Duodenal mucosa (tissue), 2 donors: ENCODE data around the gene PPP1R15B.

Experiments used
- H3K27ac ChIP-seq: one replicate; pipeline ENCODE4 v1.7.0; 2013; ENCODE audit warnings: low read depth, low read length
- H3K27me3 ChIP-seq, 2 donors: one replicate each; pipeline ENCODE4 v1.7.0; 2013; ENCODE audit warnings: low read length in 2 of 2, control low read depth in 1 of 2; ENCODE audit not compliant: insufficient read depth in 2 of 2, control insufficient read depth in 1 of 2
- H3K36me3 ChIP-seq, 2 donors: one replicate each; pipeline ENCODE4 v1.7.0; 2013; ENCODE audit warnings: low read length in 2 of 2, control low read depth in 1 of 2; ENCODE audit not compliant: insufficient read depth in 2 of 2, control insufficient read depth in 1 of 2
- H3K4me1 ChIP-seq, 2 donors: one replicate each; pipeline ENCODE4 v1.7.0; 2013; ENCODE audit warnings: low read length in 2 of 2, control low read depth in 1 of 2; ENCODE audit not compliant: insufficient read depth in 2 of 2, control insufficient read depth in 1 of 2
- H3K4me3 ChIP-seq, 2 donors: one replicate each; pipeline ENCODE4 v1.7.0; 2013; ENCODE audit warnings: low read length in 2 of 2, low read depth in 1 of 2
- H3K9ac ChIP-seq, 2 donors: one replicate each; pipeline ENCODE4 v1.7.0; 2013; ENCODE audit warnings: low read length in 2 of 2, low read depth in 1 of 2
- H3K9me3 ChIP-seq, 2 donors: one replicate each; pipeline ENCODE4 v1.7.0; 2013; ENCODE audit warnings: low read length in 2 of 2, control low read depth in 1 of 2; ENCODE audit not compliant: control insufficient read depth in 1 of 2

The PPP1R15B gene

GRCh38 chr1:204413170-204413535 lies 1.5 kb upstream of the PPP1R15B start:
- H3K4me3 ChIP-seq: no peak overlapping the region
- no peaks in the 10 kb centered on the region for H3K27me3 ChIP-seq
- no peak overlapping the region for H3K9ac ChIP-seq
- no peaks in the 10 kb centered on the region for H3K9me3 ChIP-seq
- H3K27ac ChIP-seq: no peak overlapping the region
- H3K36me3 ChIP-seq: no peaks in the 10 kb centered on the region
- H3K4me1 ChIP-seq: peaks cover 10% of the 10 kb centered on the region in 2 donors

GRCh38 chr1:204410688-204411450 lies 748 bp downstream of the PPP1R15B start:
- Histone ChIP-seq H3K27ac (peak overlapping the region; percentile 99), H3K36me3 (peaks cover 0 to 3% of the 10 kb centered on the region in 2 donors)

DNA sequence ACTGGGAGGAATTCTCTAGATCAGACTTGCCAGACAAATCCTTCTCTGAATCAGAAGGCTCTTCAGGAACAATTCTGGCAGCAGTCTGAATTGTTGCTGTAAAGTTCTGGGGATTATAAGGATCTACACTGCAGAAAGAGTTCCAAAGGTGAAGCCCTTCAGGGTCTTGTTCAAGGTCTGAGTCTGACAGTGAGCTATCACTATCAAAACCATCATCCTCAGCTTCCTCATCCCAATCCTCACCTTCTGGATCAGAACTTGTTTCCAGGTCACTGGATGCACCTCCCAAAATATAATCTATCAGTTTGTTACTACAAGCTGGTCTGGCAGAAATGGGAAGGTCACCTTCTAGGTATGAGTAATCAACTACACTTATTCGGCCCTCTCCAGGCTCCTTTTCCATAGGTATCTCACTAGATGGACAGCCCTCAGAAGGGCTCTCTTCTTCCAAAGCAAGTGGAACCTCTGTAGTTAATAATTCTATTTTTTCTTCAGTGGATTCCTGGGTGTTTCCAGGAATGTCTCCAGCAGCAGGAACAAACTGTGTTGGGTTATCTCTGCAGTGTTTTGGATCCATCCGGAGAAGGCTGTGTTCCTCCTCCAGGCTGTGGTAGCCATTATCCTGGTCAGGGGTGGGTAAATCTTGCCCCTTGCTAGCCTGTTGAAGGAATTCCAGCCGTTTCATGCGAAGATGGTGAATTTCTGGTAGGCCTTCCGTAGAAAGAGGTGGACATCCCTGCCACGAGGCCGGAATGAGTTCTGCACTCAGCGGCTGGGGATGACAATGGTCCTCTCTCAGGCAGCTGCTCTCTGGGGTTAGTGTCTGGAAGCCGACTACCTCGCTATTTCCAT lies 1.6 kb downstream of the PPP1R15B start:
- Histone ChIP-seq H3K4me1 (peaks cover 0 to 8% of the 10 kb centered on the region in 2 donors), H3K27me3 (no peaks in the 10 kb centered on the region), H3K9me3 (no peaks in the 10 kb centered on the region), H3K27ac (peak overlapping the region; percentile 99), H3K4me3 (peak overlapping the region; percentile 90 to 97), H3K36me3 (peaks cover 3 to 9% of the 10 kb centered on the region in 2 donors), H3K9ac (peak overlapping the region; percentile 98)

More at GRCh38 chr1:204410688-204411450, 748 bp downstream of the PPP1R15B start:
- Histone ChIP-seq H3K27me3 (no peaks in the 10 kb centered on the region), H3K4me3 (peak overlapping the region; percentile 90 to 97), H3K4me1 (peaks cover 0 to 8% of the 10 kb centered on the region in 2 donors), H3K9me3 (no peaks in the 10 kb centered on the region), H3K9ac (peak overlapping the region; percentile 98)

GRCh38 chr1:204409123-204409522 lies 2.5 kb downstream of the PPP1R15B start:
- H3K4me3 ChIP-seq: peak overlapping the region; percentile 90 to 97
- H3K4me1 ChIP-seq: peaks cover 5 to 8% of the 10 kb centered on the region in 2 donors
- H3K36me3 ChIP-seq: peaks cover 10 to 17% of the 10 kb centered on the region in 2 donors
- H3K27me3 ChIP-seq: no peaks in the 10 kb centered on the region
- no peak overlapping the region for H3K27ac ChIP-seq
- H3K9ac ChIP-seq: peak overlapping the region; percentile 98
- no peaks in the 10 kb centered on the region for H3K9me3 ChIP-seq

- Histone ChIP-seq H3K27me3 (no peaks in the 10 kb centered on the region), H3K9ac (peak overlapping the region; percentile 98), H3K4me3 (peak overlapping the region; percentile 90 to 97), H3K27ac (no peak overlapping the region), H3K36me3 (peaks cover 10 to 22% of the 10 kb centered on the region in 2 donors), H3K9me3 (no peaks in the 10 kb centered on the region), H3K4me1 (peaks cover 5 to 8% of the 10 kb centered on the region in 2 donors)
Observed at GRCh38 chr1:204408602-204409001, 3.0 kb downstream of the PPP1R15B start.

- H3K36me3 ChIP-seq: peaks cover 10 to 25% of the 10 kb centered on the region in 2 donors
- H3K27me3 ChIP-seq: no peaks in the 10 kb centered on the region
- peaks cover 5 to 8% of the 10 kb centered on the region in 2 donors for H3K4me1 ChIP-seq
- no peaks in the 10 kb centered on the region for H3K9me3 ChIP-seq
- H3K4me3 ChIP-seq: peak overlapping the region; percentile 90 to 97
- H3K27ac ChIP-seq: no peak overlapping the region
- H3K9ac ChIP-seq: peak overlapping the region; percentile 98
Observed at GRCh38 chr1:204408074-204408507, 3.5 kb downstream of the PPP1R15B start.

- peak overlapping the region; percentile 98 for H3K9ac ChIP-seq
- H3K9me3 ChIP-seq: no peaks in the 10 kb centered on the region
- H3K36me3 ChIP-seq: peaks cover 10 to 31% of the 10 kb centered on the region in 2 donors
- peaks cover 5 to 8% of the 10 kb centered on the region in 2 donors for H3K4me1 ChIP-seq
- no peaks in the 10 kb centered on the region for H3K27me3 ChIP-seq
- H3K4me3 ChIP-seq: peak overlapping the region; percentile 90 to 97
- H3K27ac ChIP-seq: no peak overlapping the region
Observed at GRCh38 chr1:204407295-204407971, 4.2 kb downstream of the PPP1R15B start.

GRCh38 chr1:204406621-204407020 lies 5.0 kb downstream of the PPP1R15B start:
- Histone ChIP-seq H3K4me1 (peaks cover 5 to 8% of the 10 kb centered on the region in 2 donors), H3K9me3 (no peaks in the 10 kb centered on the region), H3K27me3 (no peaks in the 10 kb centered on the region), H3K9ac (peak overlapping the region in 1 of 2 donors; percentile 98), H3K27ac (no peak overlapping the region), H3K36me3 (peaks cover 10 to 33% of the 10 kb centered on the region in 2 donors), H3K4me3 (peak overlapping the region; percentile 90 to 97)

DNA sequence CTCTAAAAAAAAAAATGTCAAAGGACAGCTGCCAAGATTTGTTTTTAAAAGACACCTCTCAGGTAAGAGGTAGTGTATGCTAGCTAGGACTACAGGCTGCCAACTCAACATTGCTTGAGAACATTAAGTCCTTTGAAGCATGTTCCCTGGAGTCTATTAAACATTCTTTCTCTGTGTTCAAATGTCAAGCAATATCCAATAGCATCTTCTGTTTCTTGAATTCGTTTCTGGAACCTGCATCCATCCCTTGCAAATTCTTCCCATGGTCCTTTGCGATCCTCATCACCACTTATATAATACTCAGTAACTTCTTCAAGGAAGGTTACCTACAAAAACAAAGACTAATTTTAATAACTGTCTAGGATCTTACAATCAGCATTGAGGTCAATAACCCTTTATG lies 5.6 kb downstream of the PPP1R15B start:
- Histone ChIP-seq H3K4me3 (peak overlapping the region; percentile 90 to 97), H3K27me3 (no peaks in the 10 kb centered on the region), H3K9me3 (no peaks in the 10 kb centered on the region), H3K36me3 (peaks cover 10 to 35% of the 10 kb centered on the region in 2 donors), H3K27ac (no peak overlapping the region), H3K9ac (no peak overlapping the region), H3K4me1 (peaks cover 5 to 8% of the 10 kb centered on the region in 2 donors)
